NCI-H345 (cell line): ENCODE results near the gene LAMC1.

Source experiments
- DNase-seq: peaks from one replicate; lab custom pipeline; 2025; lab: John Stamatoyannopoulos, UW

The LAMC1 gene

GRCh38 chr1:183023146-183023600, at the start of gene LAMC1:
TSS of gene LAMC1 (plus strand) at chr1:183023420. CDS start at chr1:183023717, 297 bp downstream.
- peak; percentile 80 for DNase-seq

GRCh38 chr1:182974506-182975191, 48.6 kb upstream of the LAMC1 start:
- no peak for DNase-seq

- no peak for DNase-seq
These were observed 45.7 kb upstream of the LAMC1 start for GRCh38 chr1:182977480-182977879.

- no peak for DNase-seq
These were observed 44.9 kb upstream of the LAMC1 start for GRCh38 chr1:182978151-182978853.

- DNase-seq, result no peak
These were observed 39.1 kb upstream of the LAMC1 start for GRCh38 chr1:182984138-182984537.

- DNase-seq, result no peak
These were observed 38.6 kb upstream of the LAMC1 start for GRCh38 chr1:182984621-182985020.

GRCh38 chr1:182985876-182986275, 37.3 kb upstream of the LAMC1 start:
- no peak for DNase-seq

GRCh38 chr1:182990413-182991144, 32.6 kb upstream of the LAMC1 start:
- DNase-seq, result no peak

GRCh38 chr1:182993746-182994145, 29.5 kb upstream of the LAMC1 start:
- DNase-seq, result no peak

- no peak for DNase-seq
These were observed 27.3 kb upstream of the LAMC1 start for GRCh38 chr1:182995894-182996293.

GRCh38 chr1:182996816-182997215, 26.4 kb upstream of the LAMC1 start:
- no peak for DNase-seq

GRCh38 chr1:182998482-182998881, 24.7 kb upstream of the LAMC1 start:
- DNase-seq, result no peak

- no peak for DNase-seq
These were observed 22.9 kb upstream of the LAMC1 start for GRCh38 chr1:183000167-183000962.

- no peak for DNase-seq
These were observed 21.0 kb upstream of the LAMC1 start for GRCh38 chr1:183002267-183002666.

GRCh38 chr1:183002797-183003196, 20.4 kb upstream of the LAMC1 start:
- DNase-seq, result no peak

GRCh38 chr1:183003203-183003602, 20.0 kb upstream of the LAMC1 start:
- DNase-seq, result no peak

- no peak for DNase-seq
These were observed 19.1 kb upstream of the LAMC1 start for GRCh38 chr1:183004141-183004540.

GRCh38 chr1:183011859-183012258, 11.4 kb upstream of the LAMC1 start:
- no peak for DNase-seq

GRCh38 chr1:183012301-183012994, 10.8 kb upstream of the LAMC1 start:
- DNase-seq, result no peak

GRCh38 chr1:183019139-183019740, 4.0 kb upstream of the LAMC1 start:
- no peak for DNase-seq

- DNase-seq, result no peak
These were observed 3.4 kb upstream of the LAMC1 start for GRCh38 chr1:183019860-183020259.
